HCT116 (cell line): ENCODE results near the gene PRPH2. TPM values are rescaled to one million over a fixed set of nuclear protein-coding genes. Genes with fewer than 3 reads are reported as not detected.

Experiments used
- ATAC-seq: fragments of 200-7000 bp; cut with Tn5 transposase; 2 replicates; pipeline ENCODE4 v1.9.1; 2020; ENCODE audit warnings: mild to moderate bottlenecking, moderate library complexity
- BruUV-seq: library from RNA; stranded (reverse); fragments of 400-500 nt; replicated peaks from 2 replicates; lab custom pipeline; 2021; lab: Mats Ljungman, UMichigan
- CTCF ChIA-PET: fragments of 300-600 bp; sonication (Branson Sonifier 250); formaldehyde crosslinking; loops from one replicate; lab custom pipeline; 2021; ENCODE audit warnings: antibody characterized with exemption; lab: Charles Lee
- POLR2A ChIA-PET: fragments of 300-600, 350-600 bp; sonication (Branson Sonifier 250); formaldehyde crosslinking; loops from one replicate; lab custom pipeline; 2021; ENCODE audit warnings: antibody characterized with exemption; lab: Charles Lee
- RAD21 ChIA-PET, 2 experiments: fragments of 300-600 bp; sonication (Branson Sonifier 250); formaldehyde crosslinking; loops; one replicate each; lab custom pipeline; 2023; ENCODE audit warnings: low total read pairs in 2 of 2; ENCODE audit not compliant: uncharacterized antibody in 2 of 2, unreplicated experiment in 2 of 2, low non-redundant PET in 1 of 2; lab: Charles Lee
- DNase-seq: peaks from one replicate; pipeline ENCODE4 v3.0.0-alpha.2; 2010; ENCODE audit warnings: low read depth, low spot score
- H2AFZ ChIP-seq: fragments of 200-600 bp; shearing (Covaris generic), sonication (generic); 2 replicates; pipeline ENCODE4 v1.6.1; 2017; ENCODE audit warnings: low read depth, mixed run types, mixed read lengths, antibody characterized with exemption, low read length; ENCODE audit not compliant: poor library complexity, severe bottlenecking
- H3K27ac ChIP-seq: 2 replicates; pipeline ENCODE4 v1.5.1; 2012; ENCODE audit warnings: low read depth, low read length
- H3K27me3 ChIP-seq: fragments of 200-600 bp; sonication (generic); 2 replicates; pipeline ENCODE4 v1.6.1; 2016; ENCODE audit warnings: mixed run types, low read length, mixed read lengths; ENCODE audit not compliant: insufficient read depth
- H3K36me3 ChIP-seq, 2 experiments: fragments of 200-500 bp in 1 of 2; fragments of 200-600 bp in 1 of 2; sonication (Bioruptor generic) in 1 of 2; sonication (generic) in 1 of 2; 2 replicates each; pipeline versions ENCODE4 v1.5.1 to v1.6.1; 2014 to 2016; ENCODE audit warnings: low read length in 2 of 2, inconsistent platforms in 1 of 2, mixed read lengths in 1 of 2, mixed run types in 1 of 2; ENCODE audit not compliant: insufficient read depth in 2 of 2, control insufficient read depth in 1 of 2
- H3K4me1 ChIP-seq, 2 experiments: fragments of 200-600 bp in 1 of 2; sonication (generic) in 1 of 2; 2 replicates each; pipeline versions ENCODE4 v1.5.1 to v1.6.1; 2012 to 2017; ENCODE audit warnings: low read length in 2 of 2, inconsistent platforms in 1 of 2, mild to moderate bottlenecking in 1 of 2, mixed read lengths in 1 of 2, mixed run types in 1 of 2, moderate library complexity in 1 of 2; ENCODE audit not compliant: insufficient read depth in 2 of 2, control insufficient read depth in 1 of 2
- H3K4me2 ChIP-seq: fragments of 200-600 bp; sonication (generic); 2 replicates; pipeline ENCODE4 v1.6.1; 2017; ENCODE audit warnings: mixed run types, low read length, mixed read lengths
- H3K4me3 ChIP-seq, 2 experiments: fragments of 200-600 bp in 1 of 2; sonication (generic) in 1 of 2; replicated peaks in 1 of 2; 2 replicates each; pipeline ENCODE4 v1.5.1; 2011 to 2016; ENCODE audit warnings: low read length in 2 of 2, control low read depth in 1 of 2, low read depth in 1 of 2, mild to moderate bottlenecking in 1 of 2, mixed read lengths in 1 of 2, mixed run types in 1 of 2
- H3K79me2 ChIP-seq: fragments of 200-600 bp; sonication (generic); 2 replicates; pipeline ENCODE4 v1.6.1; 2017; ENCODE audit warnings: mild to moderate bottlenecking, mixed run types, low read length, moderate library complexity, mixed read lengths; ENCODE audit not compliant: insufficient read depth
- H3K9ac ChIP-seq: fragments of 200-600 bp; sonication (generic); 2 replicates; pipeline ENCODE4 v1.6.1; 2016; ENCODE audit warnings: low read length, mixed read lengths
- H3K9me2 ChIP-seq: fragments of 200-600 bp; sonication (generic), shearing (Covaris generic); 2 replicates; pipeline ENCODE4 v1.6.1; 2017; ENCODE audit warnings: mixed run types, mild to moderate bottlenecking, moderate library complexity; ENCODE audit not compliant: insufficient read depth
- H3K9me3 ChIP-seq, 2 experiments: fragments of 200-500 bp in 1 of 2; fragments of 200-600 bp in 1 of 2; sonication (Bioruptor generic) in 1 of 2; sonication (generic) in 1 of 2; 2 replicates each; pipeline ENCODE4 v1.6.1; 2014 to 2017; ENCODE audit warnings: low read length in 2 of 2, mixed read lengths in 2 of 2, inconsistent platforms in 1 of 2, low read depth in 1 of 2, mild to moderate bottlenecking in 1 of 2, mixed run types in 1 of 2, moderate library complexity in 1 of 2; ENCODE audit not compliant: control insufficient read depth in 1 of 2, insufficient read depth in 1 of 2
- H4K20me1 ChIP-seq: fragments of 200-600 bp; sonication (generic), shearing (Covaris generic); 2 replicates; pipeline ENCODE4 v1.6.1; 2017; ENCODE audit warnings: mixed run types, mild to moderate bottlenecking, moderate library complexity; ENCODE audit not compliant: insufficient read depth
- CEBPB ChIP-seq: IDR thresholded peaks from 2 replicates; pipeline ENCODE4 v1.6.1; 2012; ENCODE audit warnings: low read depth
- EGR1 ChIP-seq: IDR thresholded peaks from 2 replicates; pipeline ENCODE4 v1.6.1; 2012; ENCODE audit warnings: low read depth
- EZH2phosphoT487 ChIP-seq: fragments of 200-600 bp; IDR thresholded peaks from 2 replicates; pipeline ENCODE4 v1.6.1; 2018; ENCODE audit warnings: antibody characterized with exemption, borderline replicate concordance
- MAX ChIP-seq: IDR thresholded peaks from 2 replicates; pipeline ENCODE4 v1.6.1; 2012
- POLR2AphosphoS5 ChIP-seq: IDR thresholded peaks from 2 replicates; pipeline ENCODE4 v1.6.1; 2011; ENCODE audit warnings: mild to moderate bottlenecking, low read depth, low read length, moderate library complexity
- RAD21 ChIP-seq: IDR thresholded peaks from 2 replicates; pipeline ENCODE4 v1.6.1; 2012; ENCODE audit warnings: low read depth, mild to moderate bottlenecking
- ZNF274 ChIP-seq: fragments of 200-500 bp; sonication (Bioruptor generic); IDR thresholded peaks from 2 replicates; pipeline ENCODE4 v1.6.1; 2014; ENCODE audit warnings: mild to moderate bottlenecking, low read depth, low read length, inconsistent platforms
- intact Hi-C: fragments of 100-400 bp; cut with micrococcal nuclease; formaldehyde crosslinking; loops from 2 replicates; pipeline ENCODE4 v1.10.0; 2022
- total RNA-seq: library from RNA; stranded (reverse); gene quantifications from one replicate; pipeline ENCODE4 v1.2.1, GENCODE V29; 2021; ENCODE audit not compliant: unreplicated experiment
- TF ChIP-seq, protein P1 (sequence below): IDR thresholded peaks from 2 replicates; pipeline ENCODE4 v1.6.1; 2011; ENCODE audit warnings: mild to moderate bottlenecking, low read length, moderate library complexity; ENCODE audit not compliant: insufficient replicate concordance; ENCODE audit errors: extremely low read depth

Gene PRPH2
- total RNA-seq, 1 experiment from 2014 or later = not detected

- POLR2A ChIA-PET = interaction anchor here (0.7 to 3.3 kb wide), 4 partner anchors 14 to 181 kb away, joined by 3 to 22 read pairs (median 3); partner anchors contain the start of genes BICRAL and CNPY3
- Histone ChIP-seq H3K4me3 (peak overlapping the region; percentile 70 to 88; a peak in 1 of 4 replicates), H3K4me1 (peaks cover 22 to 41% of the 10 kb centered on the region in 2 experiments), H3K27ac (peak overlapping the region; percentile 79; the same call in 1 of the 2 replicates), H3K4me2 (peak overlapping the region; percentile 93), H3K9me3 (no peaks in the 10 kb centered on the region), H4K20me1 (no peaks in the 10 kb centered on the region), H3K9me2 (no peaks in the 10 kb centered on the region), H2AFZ (no peak overlapping the region), H3K27me3 (no peaks in the 10 kb centered on the region), H3K79me2 (peaks cover 23% of the 10 kb centered on the region), H3K36me3 (no peaks in the 10 kb centered on the region), H3K9ac (peak overlapping the region; percentile 94; the same call in 1 of the 2 replicates)
- TF ChIP-seq EGR1 (no peak), MAX (no peak), EZH2phosphoT487 (no peak), CEBPB (no peak), ZNF274 (no peak), RAD21 (no peak), POLR2AphosphoS5 (no peak)
- TF ChIP-seq, protein P1, sequence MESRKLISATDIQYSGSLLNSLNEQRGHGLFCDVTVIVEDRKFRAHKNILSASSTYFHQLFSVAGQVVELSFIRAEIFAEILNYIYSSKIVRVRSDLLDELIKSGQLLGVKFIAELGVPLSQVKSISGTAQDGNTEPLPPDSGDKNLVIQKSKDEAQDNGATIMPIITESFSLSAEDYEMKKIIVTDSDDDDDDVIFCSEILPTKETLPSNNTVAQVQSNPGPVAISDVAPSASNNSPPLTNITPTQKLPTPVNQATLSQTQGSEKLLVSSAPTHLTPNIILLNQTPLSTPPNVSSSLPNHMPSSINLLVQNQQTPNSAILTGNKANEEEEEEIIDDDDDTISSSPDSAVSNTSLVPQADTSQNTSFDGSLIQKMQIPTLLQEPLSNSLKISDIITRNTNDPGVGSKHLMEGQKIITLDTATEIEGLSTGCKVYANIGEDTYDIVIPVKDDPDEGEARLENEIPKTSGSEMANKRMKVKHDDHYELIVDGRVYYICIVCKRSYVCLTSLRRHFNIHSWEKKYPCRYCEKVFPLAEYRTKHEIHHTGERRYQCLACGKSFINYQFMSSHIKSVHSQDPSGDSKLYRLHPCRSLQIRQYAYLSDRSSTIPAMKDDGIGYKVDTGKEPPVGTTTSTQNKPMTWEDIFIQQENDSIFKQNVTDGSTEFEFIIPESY = no peak
- ATAC-seq (no peak), DNase-seq (no peak)
- RAD21 ChIA-PET = no interaction called here
- BruUV-seq = no TSS peak
- intact Hi-C loops = loop anchor here (5.0 kb wide), 1 partner anchor 144 kb away; a partner anchor contains a TSS
- CTCF ChIA-PET = no interaction called here
Measured at GRCh38 chr6:42748203-42748898, 26.0 kb upstream of the PRPH2 start.
